ENCODE data around the gene UVRAG.

UVRAG gene

DNA sequence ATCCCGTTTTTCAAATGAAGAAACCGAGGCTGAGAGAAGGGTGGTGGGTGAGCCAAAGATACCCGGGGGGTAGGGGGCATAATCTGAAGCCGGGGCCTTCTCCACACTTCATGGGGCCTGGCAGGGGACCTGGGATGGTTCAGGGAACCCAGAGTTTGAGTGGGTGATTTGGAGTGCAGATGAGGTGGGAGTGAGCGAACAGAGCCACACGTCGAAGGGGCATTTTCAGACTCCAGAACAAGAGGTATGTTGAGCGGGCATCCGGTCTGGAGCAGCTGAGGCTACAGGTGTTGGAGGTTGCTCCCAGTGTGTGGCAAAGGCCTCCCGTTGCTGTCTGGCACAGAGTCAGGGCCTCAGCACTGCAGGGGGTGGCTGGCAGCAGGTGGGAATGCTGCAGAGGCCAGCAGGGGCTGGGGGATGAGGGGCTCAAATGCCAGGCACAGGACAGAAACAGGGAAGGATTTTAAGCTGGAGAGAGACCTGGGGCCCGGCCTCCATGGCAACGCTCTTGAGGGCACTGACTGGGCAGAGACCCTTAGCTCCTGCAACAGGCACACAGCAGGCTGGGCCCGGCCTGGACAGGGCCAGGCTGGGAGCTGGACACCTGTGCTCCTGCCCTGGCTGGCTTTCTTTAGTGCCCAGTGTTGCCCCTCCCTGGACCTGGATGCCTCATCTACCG lies 345.1 kb downstream of the UVRAG start:
- H3K27ac ChIP-seq, result no peak overlapping the region
- H3K36me3 ChIP-seq (ENCODE audit: control insufficient read depth, insufficient read depth, low read length), result no peaks in the 10 kb centered on the region
- no peak overlapping the region for H2AFZ ChIP-seq
- H3K4me3 ChIP-seq (ENCODE audit: low read depth, low read length), result no peak overlapping the region
- H3K4me2 ChIP-seq (ENCODE audit: low read length), result no peak overlapping the region
- TF ChIP-seq, protein P1, sequence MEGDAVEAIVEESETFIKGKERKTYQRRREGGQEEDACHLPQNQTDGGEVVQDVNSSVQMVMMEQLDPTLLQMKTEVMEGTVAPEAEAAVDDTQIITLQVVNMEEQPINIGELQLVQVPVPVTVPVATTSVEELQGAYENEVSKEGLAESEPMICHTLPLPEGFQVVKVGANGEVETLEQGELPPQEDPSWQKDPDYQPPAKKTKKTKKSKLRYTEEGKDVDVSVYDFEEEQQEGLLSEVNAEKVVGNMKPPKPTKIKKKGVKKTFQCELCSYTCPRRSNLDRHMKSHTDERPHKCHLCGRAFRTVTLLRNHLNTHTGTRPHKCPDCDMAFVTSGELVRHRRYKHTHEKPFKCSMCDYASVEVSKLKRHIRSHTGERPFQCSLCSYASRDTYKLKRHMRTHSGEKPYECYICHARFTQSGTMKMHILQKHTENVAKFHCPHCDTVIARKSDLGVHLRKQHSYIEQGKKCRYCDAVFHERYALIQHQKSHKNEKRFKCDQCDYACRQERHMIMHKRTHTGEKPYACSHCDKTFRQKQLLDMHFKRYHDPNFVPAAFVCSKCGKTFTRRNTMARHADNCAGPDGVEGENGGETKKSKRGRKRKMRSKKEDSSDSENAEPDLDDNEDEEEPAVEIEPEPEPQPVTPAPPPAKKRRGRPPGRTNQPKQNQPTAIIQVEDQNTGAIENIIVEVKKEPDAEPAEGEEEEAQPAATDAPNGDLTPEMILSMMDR (IDR thresholded peaks at IDR 0.05), result no peak
- H3K4me1 ChIP-seq, result peaks cover 4% of the 10 kb centered on the region
- no peaks in the 10 kb centered on the region for H3K9me3 ChIP-seq (ENCODE audit: control insufficient read depth, low read length)
- H3K27me3 ChIP-seq (ENCODE audit: control insufficient read depth, insufficient read depth, low read length), result no peaks in the 10 kb centered on the region
- no peaks in the 10 kb centered on the region for H3K79me2 ChIP-seq
- no peak overlapping the region for H3K9ac ChIP-seq

DNA sequence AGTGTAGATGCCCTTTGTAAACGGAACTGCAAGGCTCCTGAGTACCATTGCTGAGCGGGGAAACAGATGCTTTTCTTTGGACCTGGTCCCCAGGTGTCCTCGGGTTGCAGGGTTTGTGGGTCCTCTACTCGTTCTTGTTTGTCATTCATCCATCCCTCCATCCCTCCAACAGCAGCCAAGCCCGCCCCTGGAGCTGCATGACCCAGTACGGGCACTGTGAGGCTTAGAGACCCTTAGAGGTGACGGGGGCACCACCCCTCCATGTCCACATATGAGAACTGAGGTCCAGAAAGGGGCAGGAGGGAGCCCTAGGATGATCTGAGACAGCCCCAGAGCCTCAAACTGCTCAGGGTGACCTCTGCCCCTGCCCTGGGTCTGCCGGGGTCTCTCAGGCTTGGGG lies 345.8 kb downstream of the UVRAG start:
- H3K4me3 ChIP-seq (ENCODE audit: low read depth, low read length), result no peak overlapping the region
- H3K4me1 ChIP-seq, result peaks cover 4% of the 10 kb centered on the region
- TF ChIP-seq, protein P1 (IDR thresholded peaks at IDR 0.05), result no peak
- no peaks in the 10 kb centered on the region for H3K79me2 ChIP-seq
- H3K4me2 ChIP-seq (ENCODE audit: low read length), result no peak overlapping the region
- H3K27me3 ChIP-seq (ENCODE audit: control insufficient read depth, insufficient read depth, low read length), result no peaks in the 10 kb centered on the region
- no peaks in the 10 kb centered on the region for H3K9me3 ChIP-seq (ENCODE audit: control insufficient read depth, low read length)
- no peak overlapping the region for H3K27ac ChIP-seq
- no peaks in the 10 kb centered on the region for H3K36me3 ChIP-seq (ENCODE audit: control insufficient read depth, insufficient read depth, low read length)
- H3K9ac ChIP-seq, result no peak overlapping the region
- no peak overlapping the region for H2AFZ ChIP-seq

DNA sequence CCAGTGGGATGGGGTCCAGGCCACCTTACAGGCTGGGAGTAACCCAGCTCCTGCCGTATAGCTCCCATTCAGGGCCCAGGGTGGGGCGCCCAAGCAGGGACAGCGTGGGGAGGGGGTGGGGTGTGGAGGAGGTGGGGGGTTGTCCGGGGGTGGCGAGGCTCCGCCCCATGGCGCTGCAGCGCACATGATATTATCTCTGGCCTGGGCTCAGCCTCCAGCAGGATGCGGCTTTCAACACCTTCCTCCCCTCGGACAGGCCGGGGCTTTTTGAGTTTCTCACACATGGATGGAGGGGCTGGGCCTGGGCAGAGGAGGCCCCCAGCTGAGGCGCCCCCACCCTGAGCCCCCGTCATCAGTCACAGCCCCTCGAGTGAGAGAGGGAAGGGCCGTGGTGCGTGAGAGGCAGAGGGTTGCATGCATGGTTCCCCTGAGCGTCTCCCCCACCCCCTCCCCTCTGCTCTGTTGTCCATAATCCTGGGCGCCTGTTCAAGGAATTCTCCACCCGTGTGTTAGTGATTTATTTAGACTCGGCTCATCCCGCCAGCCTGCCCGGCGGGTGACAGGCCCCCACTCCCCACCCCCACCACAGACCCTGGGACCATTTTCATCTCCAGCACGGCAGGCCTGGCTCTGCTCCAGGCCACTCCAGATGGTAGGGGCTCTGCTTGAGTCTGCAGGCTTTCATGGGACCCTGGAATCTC lies 346.4 kb downstream of the UVRAG start:
- TF ChIP-seq, protein P1 (IDR thresholded peaks at IDR 0.05), result no peak
- H3K27ac ChIP-seq, result no peak overlapping the region
- peaks cover 4% of the 10 kb centered on the region for H3K4me1 ChIP-seq
- H3K4me3 ChIP-seq (ENCODE audit: low read depth, low read length), result no peak overlapping the region
- H2AFZ ChIP-seq, result peak overlapping the region; percentile 42
- H3K79me2 ChIP-seq, result no peaks in the 10 kb centered on the region
- no peaks in the 10 kb centered on the region for H3K27me3 ChIP-seq (ENCODE audit: control insufficient read depth, insufficient read depth, low read length)
- no peaks in the 10 kb centered on the region for H3K9me3 ChIP-seq (ENCODE audit: control insufficient read depth, low read length)
- no peaks in the 10 kb centered on the region for H3K36me3 ChIP-seq (ENCODE audit: control insufficient read depth, insufficient read depth, low read length)
- H3K4me2 ChIP-seq (ENCODE audit: low read length), result no peak overlapping the region
- H3K9ac ChIP-seq, result no peak overlapping the region

DNA sequence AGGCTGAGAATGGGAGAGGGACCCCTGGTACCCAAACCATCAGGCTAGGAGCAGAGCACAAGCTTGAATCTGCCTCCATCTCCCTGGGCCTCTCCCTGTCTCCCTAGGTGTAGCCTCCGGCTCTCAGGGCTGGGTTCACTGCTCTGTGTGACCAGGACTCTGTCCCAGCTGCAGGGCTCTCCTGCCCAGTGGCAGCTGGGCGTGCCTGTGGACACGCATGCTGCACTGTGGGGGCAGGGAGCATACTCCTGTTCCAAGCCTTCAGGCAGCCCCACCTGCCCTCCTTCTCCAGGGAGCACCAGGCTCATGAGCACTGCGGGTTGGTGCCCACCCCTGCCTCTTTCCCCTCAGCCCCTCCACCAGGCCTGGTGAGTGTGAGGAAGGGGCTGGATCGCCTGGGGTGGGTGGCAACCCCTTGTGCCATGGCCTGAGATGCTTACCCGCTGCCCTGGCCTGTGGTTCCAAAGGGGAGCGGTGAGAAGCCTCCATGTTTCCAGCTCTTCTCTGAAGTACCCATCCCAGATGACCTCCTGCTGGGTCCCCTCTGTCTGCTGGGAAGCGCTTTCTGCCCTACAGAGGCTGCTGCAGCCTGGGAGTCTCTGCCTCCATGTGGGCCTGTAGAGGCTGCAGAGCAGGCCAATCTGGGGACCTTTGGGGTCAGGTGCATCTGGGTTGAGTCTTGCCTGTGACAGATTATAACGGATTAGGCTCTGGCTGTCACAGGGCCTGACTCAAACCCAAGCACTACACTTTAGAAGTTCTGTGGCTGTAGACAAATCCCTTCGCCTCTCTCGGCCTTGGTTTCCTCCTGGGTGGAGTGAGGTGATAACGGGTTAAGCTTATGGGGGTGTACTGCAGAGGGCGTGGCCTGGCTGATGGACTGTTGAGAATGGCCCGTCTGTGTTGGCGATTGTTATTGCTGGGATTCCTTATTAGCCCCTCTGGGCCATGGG lies 347.6 kb downstream of the UVRAG start:
- Histone ChIP-seq H3K9ac (no peak overlapping the region), H3K4me1 (peaks cover 4% of the 10 kb centered on the region), H3K9me3 (ENCODE audit: control insufficient read depth, low read length) (no peaks in the 10 kb centered on the region), H3K27ac (no peak overlapping the region), H3K4me2 (ENCODE audit: low read length) (no peak overlapping the region), H3K27me3 (ENCODE audit: control insufficient read depth, insufficient read depth, low read length) (no peaks in the 10 kb centered on the region), H3K79me2 (no peaks in the 10 kb centered on the region), H3K36me3 (ENCODE audit: control insufficient read depth, insufficient read depth, low read length) (no peaks in the 10 kb centered on the region), H3K4me3 (ENCODE audit: low read depth, low read length) (no peak overlapping the region), H2AFZ (no peak overlapping the region)
- TF ChIP-seq, protein P1 (IDR thresholded peaks at IDR 0.05), result no peak

All from parathyroid adenoma (tissue), 2 donors.